Bone marrow (tissue), 2 donors: Measurements from ENCODE around the gene JPH2.

Source experiments
- DNase-seq, 2 donors: peaks; one replicate each; lab custom pipeline; 2025; lab: John Stamatoyannopoulos, UW

Gene JPH2

DNA sequence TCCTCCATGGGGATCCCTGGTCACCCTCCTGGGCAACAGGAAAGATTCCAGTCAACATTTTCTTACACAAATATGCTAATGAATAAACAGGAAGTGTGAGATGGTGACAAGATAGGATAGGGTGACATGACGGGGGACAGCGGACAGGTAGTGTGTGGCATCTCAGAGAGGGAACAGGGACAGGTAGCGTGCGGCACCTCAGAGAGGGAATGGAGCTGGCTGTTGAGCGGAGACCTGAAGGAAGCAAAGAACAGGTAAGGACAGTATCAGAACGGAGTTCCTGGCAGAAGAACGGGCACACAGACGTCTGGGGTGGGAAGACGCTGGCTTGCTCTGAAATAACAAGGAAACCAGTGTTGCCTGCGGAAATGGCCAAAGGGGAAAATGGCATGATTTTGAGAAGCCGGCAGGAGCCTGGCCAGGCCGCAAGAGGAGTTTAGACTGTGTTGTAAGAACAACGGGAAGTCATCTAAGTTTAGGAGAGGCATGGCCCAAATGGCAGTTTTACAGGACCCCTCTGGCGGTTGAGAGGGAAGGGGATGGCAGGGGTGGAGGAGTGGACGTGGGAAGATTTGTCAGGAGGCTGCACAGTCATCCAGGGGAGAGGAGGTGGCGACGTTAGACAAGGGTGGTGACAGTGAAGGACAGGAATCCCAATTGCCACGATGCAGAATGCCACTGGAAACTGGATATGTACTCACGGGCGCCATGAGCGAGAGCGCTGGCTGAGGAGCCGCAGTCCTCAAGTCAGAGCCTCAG, 111.6 kb downstream of the JPH2 start:
- no peak for DNase-seq

DNA sequence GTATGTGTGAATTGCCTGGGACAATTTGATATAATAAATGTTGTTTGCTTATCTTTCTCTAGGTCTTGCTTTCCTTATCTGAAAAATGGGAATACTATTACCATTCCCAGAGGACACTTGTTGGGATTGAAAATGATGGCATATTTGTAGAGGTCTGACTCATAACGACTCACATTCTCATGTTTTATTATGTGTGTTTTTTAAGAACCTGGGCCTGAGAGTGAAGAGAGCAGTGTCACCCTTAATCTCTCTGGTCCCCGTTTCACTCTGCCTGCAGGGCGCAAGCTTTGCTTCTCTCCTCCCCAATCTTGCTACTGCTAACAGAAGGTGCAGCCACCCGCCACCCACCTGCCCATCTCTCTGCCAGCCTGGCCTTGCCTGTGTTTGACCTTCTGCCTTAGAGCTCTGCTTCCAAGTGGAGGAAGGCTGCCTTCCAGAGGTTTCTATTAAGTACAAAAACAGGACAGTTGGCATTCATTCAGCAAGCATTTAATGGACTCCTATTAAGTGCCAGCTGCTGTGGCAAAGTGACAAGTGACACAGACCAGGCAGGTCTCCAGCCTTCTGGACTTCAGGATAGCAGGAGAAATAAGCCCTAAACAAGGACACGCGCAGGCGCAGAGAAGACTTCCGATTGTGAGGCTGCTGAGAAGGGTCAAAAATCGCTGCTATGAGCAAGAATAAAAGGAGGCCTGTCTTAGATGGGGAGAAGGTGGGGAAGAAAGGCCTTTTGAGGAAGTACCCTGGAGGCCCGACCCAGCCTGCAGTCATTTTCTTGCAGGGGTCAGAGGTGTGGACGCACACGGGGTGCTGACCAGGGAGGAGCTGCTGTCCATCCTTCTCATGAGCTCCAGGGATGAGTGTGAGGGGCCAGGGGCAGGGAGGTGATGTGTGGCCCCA, 112.5 kb downstream of the JPH2 start:
- DNase-seq, result no peak

DNA sequence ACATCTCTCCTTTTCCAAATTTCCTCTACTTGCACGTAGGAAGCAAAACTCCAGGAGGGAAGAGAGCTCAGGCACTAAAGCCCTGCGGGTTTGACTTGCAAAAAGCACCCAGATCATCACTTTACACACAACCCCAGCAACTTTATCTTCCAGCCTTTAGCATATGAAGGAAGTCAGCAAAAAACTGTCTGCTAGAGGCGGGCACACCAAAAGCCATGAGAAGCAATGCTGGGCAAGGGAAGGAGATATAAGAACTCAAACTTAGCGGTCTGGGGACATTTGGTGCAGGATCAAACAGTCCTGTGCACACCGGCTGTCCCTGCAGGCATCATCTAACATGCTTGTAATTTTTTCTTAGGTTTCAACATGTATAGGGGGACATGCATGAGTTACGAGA, 113.3 kb downstream of the JPH2 start:
- DNase-seq, result no peak

DNA sequence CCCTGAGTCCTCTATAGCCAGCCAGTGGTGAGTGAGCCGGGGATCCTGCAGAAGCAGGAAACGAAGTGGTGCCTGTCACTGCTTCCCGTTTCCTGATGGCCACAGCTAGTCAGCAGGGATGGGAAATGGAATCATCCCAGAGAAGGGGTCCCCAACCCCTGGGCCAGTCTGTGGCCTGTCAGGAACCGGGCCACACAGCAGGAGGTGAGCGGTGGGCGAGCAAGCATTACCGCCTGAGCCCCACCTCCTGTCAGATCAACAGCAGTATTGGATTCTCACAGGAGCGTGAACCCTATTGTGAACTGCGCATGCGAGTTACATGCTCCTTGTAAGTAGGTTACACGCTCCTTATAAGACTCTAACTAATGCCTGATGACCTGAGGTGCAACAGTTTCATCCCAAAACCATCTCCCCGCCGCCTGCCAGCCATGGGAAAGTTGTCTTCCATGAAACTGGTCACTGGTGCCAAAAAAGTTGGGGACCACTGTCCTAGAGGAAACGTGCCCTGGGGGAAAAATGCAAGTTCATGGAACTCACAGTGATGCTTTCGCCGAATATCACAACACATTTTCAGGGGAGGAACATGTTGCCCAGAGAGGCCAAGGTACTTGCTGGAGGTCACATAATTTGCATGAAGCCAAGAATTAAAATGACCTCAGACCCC, 113.8 kb downstream of the JPH2 start:
- no peak for DNase-seq

DNA sequence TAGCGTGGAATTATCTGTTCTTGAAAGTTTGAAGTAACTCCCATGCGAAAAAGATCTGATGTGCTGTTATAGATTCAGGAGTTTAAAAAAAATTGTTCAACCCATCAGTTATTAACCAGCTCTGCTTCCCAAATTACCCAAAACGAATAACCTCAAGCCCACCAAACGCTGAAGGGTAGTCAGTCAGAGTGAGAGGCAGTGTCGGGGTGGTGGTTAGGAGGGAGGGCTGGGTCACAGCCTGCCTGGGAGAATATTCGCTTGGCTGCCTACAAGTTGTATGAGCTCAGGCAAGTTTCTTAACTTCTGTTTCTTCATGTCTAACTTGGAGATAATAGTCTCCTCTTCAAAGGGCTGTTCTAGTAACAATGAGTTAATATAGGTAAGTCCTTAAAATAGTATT, 114.6 kb downstream of the JPH2 start:
- DNase-seq, result no peak

DNA sequence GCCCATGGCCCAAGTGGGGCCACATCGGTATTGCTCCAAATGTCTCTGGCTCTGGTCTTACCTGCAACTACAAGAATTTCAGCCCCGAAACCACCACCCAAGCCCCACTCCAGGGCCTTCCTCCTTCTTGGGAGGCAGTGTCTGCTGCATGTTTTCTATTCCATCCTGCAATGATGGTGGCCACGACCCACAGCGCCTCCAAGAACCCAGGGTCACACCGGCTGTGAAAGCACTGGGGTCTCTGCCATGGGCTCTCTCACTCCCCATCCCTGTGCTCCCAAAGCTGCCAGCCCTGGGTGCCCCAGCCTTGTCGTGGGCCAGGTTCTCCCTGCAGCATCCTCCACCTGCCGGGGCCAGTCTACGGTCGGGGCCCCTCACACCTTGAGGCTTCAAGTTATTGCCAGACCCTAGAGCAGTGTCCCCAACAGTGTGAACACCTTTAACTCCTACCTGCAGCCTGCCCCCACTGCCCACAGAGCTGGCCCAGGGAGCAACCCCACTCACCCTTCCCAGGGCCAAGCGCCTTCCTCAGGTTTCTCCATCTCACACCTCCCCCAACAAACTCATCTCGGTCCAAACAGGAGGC, 115.4 kb downstream of the JPH2 start:
- no peak for DNase-seq

DNA sequence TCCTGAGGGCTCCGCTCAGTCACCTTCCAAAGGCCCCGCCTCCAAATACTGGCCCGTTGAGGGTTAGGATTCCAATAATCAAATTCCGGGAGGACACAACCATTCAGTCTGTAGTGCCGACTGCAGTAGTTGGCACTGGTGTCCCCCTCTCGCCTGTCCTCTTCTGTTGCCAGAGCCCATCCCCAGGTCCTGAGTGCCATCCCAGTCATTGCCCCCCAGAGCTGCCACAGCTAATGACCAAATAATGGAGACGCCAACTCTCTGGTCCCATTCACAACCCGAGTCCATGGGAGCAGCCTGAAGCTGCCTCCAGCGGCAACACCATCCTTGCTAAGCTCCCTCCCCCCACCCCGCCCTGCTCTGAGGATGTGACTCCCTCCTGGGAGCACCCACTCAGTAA, 115.9 kb downstream of the JPH2 start:
- no peak for DNase-seq

DNA sequence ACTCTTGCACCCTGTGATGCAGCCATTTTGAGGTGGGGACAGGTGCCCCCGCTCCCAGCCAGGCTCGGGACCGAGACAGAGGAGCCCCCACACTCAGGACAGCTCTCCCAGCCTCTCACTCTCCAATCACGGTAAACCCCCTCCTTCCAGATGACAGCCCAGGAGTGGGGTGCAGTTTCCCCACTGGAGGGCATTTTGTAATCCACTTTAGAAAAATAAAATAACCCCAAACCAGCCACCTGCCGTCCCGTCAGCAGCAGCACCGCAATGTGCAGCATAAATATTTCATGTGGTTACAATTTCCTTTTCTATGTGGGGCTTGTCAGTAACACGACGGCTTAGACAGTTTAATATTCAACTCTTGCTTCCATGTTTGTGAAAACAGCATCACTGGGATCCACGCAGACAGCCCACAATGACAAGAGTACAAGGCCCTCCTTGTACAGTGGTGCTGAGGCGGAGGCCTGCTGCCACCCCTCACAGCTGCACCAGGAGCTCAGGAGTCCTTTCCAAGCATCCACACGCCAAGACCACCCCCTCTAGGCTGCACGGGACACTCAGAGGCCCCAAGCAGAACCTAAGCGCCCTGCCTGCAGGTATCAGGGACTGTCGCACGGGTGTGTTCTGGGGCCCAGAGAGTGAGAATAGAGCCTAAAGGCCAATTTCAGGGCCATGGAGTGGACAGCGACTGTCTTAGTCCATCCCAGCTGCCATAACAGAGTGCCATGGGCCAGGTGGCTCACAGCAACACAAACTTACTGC, 116.7 kb downstream of the JPH2 start:
- DNase-seq, result no peak

DNA sequence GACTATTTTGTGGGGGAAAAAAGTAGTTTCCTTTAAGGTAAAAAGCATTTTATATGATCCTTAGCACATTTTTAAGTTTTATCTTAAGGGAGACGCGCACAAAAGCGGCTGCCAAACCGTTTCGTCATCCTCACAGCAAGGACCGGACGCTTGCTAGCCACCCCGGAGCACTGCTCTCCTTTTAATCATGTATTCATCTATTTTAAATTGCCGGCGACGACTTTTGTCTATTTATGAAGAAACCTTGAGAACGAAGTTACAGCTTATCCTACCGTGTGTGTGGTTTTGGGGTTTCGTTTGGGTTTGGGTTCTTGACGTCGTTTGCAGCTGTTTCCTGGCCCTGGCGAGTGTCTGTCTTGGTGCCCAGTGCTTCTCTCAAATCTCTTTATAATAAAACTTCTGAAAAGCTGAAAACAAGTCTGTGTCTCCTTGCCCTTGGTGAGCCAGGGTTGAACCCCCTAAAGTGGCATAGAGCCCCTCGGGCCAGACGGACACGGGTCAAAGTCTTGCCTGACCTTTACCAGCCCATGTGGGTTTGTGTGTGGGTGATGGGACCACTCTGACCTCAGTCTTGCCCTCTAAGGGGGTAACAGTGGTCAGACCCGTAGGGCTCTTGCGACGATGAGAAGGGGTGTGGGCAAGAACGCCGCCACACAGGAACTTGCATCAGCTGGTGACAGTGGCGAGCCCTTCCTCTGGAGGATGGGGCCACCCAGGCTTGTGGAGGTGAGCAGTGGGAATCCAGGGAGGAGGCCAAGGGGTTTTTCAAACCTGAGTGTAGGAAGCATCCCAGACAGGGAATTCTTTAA, 117.6 kb downstream of the JPH2 start:
- no peak for DNase-seq

DNA sequence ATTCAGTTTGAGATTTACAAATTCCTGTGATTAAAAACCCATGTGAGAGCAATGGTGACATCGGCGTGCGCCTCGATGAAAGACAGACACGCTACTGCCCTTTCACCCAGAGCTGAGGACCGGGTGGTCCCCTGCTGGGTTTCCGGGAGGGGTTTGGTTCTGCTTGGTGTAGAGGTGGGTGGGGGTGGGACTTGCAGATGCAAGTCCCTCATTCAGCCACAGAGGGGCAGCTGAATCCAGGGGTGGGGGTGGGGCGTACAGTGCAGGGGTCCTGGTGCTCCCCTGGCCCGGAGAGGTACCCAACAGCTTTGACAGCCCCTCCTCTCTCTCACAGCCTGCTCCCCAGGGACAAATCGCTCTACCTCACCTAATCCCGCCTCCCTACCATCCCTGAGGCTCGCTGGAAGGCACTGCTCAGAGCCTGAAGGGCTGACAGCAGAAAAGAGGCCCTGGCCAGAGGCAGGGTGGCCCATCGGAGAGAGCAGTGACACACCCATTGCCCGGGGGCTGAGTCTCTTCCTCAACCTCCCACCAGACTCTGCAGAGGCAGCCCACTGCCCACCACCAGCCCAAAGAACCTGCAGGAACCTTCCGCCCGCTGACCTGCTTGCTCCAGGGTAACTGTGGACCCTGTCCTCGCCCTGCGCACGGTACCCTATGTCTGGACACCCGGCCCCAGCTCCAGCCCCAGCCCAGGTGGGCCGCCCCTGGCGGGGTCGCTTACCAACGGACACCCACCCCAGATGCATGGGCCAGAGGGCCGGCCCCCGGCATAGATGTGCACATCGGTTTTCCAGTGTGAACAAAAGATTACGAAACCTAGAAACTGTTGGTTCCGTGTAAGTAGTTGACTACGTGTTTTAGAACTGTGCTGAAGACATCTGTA, 118.4 kb downstream of the JPH2 start:
- DNase-seq, result no peak

DNA sequence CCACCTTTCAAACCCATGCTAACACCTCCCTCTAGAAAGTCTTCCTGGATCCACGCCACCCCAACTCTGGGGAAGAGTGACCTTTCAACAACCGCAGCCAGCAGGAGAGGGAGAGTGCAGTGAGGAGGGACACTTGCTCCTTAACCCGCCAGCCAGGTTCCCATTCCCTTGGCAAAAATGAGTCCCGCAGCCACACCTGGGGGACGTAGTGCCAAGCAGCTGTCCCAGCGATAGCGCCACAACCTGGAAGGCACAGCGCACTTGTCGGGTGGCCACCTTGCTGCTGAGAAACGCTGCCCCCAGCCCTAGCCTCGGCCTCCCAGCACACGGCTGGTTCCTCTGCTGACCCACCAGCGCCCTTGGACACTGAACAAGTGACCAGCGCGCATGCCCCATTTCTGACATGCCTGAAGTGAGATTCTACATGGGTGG, 119.3 kb downstream of the JPH2 start:
- DNase-seq, result no peak

DNA sequence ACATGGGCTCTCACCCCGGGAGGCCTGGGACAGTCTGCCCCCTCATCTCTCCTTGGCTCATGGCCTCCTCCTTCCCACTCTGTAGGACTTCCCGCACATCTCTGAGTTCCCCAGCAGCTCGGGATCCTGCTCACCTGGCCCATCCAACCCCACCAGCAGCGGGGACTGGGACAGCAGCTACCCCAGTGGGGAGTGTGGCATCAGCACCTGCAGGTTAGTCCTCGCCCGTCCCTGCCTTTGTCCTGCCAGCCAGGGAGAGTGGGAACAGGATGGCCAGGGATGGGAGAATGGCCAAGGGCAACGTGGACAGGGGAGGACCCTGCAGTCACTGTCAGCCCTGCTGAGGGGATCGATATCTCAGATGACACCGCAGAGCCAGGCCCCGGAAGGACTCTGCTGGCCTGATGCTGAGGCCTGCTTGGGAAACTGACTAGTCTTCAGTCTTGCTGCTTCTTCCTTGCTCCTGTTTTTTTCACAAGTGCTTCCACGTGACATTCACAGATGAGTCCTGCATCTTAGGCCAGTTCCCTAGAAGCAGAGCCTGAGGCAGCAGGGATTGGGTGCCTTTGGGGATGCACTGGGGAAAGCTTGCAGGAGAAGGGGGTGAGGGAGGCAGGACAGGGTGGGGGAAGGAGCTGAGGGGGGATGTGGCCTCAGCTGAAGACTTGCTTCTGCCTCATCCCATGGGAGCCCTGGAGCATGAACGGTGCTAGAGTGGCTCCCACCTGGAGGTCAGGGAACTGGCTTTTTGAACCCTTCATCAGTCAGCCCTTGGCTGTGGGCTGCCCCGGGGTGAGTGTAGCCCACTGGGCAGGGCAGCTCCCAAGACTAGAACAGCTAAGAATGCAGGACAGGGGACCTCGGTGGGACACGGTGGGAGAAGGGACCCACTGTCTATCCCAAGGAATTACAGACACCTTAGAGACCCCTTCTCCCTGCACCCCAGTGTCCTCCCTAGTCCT, 120.1 kb downstream of the JPH2 start:
- DNase-seq, result no peak

DNA sequence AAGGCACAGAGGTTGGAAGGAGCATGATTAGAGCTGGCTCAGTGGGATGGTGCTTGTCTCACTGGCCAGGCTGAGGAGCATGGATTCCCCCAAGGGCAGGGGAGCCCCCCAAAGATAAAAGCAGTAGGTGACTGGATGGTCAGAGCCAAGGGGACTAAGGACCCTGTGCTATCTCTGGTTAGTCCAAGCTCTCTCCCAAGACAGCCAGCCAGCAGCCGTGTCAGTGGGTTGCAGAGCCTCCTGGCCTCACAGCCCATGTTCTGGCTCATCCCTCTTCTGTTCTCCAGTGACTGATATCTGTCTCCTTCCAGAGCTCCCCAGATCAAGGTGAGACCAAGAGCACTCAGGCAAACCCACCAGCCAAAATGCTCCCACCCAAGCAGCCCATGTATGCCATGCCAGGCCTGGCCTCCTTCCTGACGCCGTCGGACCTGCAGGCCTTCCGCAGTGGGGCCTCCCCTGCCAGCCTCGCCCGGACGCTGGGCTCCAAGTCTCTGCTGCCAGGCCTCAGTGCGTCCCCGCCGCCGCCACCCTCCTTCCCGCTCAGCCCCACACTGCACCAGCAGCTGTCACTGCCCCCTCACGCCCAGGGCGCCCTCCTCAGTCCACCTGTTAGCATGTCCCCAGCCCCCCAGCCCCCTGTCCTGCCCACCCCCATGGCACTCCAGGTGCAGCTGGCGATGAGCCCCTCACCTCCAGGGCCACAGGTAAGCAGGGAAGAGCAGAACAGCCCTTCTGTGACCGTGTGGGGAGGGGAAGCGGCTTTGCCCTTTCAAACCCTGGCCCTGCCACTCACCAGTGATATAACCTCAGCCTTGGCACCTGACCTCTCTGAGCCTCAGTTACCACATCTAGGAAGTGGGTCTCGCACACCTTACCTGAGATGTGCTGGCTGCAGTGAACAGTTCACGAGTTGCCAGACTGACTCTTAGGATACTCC, 121.3 kb downstream of the JPH2 start:
- no peak for DNase-seq

DNA sequence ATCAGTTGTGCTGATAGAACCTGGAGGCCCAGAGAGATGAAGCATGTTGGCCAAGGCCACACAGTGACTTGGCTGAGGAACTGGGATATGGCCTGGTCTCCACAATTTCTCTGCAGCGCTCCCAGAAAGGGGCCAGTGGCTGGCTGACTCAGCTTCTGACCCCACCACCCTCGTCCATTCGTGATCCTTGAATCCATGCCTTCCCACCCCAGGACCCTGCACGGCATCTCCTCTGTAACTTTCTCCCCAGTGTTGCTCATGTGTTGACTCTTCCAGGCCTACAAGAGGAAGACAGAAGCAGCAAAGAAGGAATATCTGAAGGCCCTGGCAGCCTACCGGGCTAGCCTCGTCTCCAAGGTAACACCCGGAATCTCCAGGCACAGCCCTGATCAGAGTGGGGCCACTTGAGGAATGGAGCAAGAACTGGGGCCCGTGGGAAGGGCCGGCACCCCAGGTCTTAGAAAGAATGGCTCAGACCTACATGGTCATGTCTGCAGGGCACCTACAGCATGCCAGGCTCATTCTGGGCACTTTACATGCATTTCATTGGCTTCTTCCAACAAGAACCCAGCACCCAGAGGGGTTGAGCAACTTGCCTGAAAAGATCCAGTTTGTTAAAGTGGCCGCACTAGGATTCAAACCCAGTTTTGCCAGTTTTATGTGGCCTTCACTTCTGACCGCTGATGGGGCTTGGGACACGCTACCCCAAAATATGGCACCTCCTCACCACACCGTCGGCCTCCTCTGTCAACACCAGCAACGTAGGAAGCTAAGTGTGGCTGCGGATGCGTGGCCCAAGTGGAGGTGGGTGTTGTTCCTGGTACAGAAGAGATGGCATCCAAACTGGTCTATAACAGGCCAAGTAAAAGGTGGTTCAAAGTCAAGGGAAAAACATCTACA, 122.2 kb downstream of the JPH2 start:
- DNase-seq, result no peak
